HG02759 (cell line): Measurements from ENCODE around the gene EXOC6B.

ENCODE experiments used
- ATAC-seq: cut with Tn5 transposase; IDR thresholded peaks from one replicate; pipeline ENCODE4 v1.9.1; 2021; ENCODE audit warnings: mild to moderate bottlenecking, moderate library complexity; ENCODE audit not compliant: unreplicated experiment

Gene EXOC6B

DNA sequence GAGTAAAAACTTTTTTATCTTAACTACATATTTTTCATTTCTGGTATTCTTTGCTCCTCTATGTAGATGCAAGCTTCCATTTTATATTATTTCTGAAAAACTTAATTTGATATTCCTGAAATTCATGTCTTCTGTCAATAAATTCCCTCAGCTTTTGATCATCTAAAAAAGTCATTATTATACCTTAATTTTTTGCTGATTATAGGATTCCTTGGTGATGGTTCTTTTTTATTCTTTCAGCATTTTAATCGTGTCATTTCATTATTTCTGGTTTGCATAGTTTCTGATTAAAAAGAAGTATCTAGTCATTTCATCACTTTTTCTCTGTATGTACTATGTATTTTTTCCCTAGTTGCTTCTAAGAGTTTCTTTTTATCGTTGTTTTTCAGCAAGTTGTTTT is 436.4 kb downstream of the EXOC6B start:
- no peak for ATAC-seq

DNA sequence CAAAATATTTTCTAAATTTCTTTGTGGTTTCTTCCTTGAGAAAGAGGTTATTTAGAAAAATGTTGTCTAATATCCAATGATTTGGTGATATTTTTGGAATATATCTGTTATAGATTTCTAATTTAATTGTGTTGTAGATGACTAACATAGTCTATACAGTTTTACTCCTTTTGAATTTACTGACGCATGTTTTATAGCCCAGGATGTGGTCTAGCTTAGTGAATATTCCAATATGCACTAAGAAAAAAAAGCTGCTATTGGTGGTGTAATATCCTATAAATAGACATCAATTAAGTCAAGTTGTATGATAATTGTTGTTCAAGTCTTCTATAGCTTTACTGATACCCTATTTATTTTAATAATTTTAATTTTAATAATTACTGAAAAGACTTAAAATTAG is 437.6 kb downstream of the EXOC6B start:
- no peak for ATAC-seq

DNA sequence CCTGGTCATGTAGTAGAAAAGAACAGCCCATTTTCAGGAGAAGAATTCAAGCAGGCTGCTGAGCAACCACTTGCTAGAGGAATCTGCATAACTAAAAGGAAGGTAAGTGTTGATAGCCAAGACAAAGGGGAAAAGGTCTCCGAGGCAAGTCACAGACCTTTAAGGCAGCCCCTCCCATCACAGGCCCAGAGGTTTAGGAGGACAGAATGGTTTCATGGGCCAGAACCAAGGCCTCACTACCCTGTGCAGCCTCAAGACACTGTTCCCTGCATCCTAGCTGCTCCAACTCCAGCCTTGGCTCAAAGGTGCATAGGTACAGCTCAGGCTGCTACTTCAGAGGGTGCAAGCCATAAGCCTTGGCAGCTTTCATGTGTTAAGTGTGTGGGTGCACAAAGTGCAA is 439.5 kb downstream of the EXOC6B start:
- no peak for ATAC-seq

DNA sequence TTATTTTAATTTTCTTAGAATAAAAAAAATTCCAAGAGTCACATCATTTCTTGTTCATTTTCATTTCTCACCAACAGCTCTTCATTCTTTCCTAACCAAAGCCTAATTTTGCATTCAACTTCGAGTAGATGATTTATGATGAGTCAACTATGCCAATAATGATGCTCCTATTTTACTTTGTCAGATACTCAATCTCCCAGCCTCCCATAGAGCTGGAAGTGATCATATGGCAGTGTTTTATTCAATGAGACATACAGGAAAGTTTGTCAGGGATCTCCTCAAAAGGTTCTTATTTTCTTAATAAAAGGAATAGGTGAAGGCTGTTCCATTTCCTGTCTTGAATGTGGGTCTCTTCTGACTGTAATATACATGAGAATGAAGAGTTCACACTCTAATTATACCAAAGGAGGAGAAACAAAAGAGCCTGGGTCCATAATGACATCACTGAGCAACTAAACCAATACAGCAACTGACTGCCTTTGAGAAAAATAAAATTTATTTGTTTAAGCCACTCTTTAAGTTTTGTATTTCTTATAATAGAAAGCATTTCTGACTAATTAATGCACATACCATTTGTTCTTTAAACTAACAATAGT is 447.0 kb downstream of the EXOC6B start:
- no peak for ATAC-seq

DNA sequence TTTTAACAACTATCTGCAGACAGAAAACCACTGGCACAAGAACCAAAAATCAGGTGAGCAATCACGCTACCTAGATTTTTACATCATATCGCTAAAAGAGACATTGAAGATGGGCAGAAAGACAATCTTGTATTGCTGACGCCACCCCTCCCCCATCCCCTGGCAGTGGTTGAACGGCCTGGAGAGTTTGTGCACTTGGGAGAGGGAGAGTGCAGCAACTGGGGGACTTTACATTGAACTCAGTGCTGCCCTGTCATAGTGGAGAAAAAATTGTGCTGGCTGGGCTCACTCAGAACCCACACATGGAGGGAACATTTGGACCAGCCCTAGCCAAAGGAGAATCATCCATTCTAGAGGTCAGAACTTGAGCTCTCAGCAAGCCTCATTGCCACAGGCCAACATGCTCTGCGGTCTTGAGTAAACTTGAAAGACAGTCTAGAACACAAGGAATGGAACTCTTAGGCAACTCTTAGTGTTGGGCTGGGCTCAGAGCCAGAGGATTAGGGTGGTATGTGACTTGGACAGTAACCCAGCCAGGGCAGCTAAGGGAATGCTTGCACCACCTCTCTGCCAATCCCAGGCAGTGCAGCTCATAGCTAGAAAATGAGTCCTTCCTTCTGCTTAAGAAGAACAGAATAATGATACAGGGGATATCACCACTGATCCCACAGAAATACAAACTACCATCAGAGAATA is 458.2 kb downstream of the EXOC6B start:
- no peak for ATAC-seq

DNA sequence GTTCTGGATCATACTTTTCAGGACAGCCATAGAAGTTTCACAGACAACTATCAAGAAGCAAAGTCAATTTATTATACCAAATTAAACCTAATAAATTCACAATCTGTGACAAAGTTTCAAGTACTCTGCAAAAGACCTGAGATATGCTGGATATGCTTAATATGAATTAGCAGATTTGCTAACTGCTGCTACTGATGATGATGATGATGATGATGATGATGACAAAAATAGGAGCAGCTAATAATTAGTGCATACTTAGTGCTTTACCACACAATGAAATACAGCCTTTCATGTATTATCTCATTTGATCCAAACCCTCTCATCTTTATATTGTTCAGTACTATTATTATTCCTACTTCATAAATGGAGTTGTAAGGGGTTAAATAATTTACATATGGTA is 462.4 kb downstream of the EXOC6B start:
- no peak for ATAC-seq

DNA sequence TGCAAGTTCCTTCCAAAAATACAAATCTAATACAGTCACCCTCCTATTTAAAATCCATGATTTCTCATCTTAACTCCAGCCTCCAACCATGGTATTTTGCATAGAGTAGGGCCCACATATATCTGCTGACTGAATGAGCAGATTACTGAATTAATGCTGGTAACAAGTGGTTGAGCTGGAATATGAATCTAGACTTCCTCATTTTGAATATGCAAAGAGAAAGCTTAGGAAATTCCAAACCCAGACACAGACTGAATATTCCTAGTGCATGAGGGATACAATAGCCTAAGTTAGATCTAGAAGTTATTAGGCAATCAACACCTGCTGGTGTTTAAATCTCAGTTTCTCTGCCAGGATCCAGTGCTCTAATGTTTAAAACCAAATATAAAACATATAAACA is 463.1 kb downstream of the EXOC6B start:
- no peak for ATAC-seq

DNA sequence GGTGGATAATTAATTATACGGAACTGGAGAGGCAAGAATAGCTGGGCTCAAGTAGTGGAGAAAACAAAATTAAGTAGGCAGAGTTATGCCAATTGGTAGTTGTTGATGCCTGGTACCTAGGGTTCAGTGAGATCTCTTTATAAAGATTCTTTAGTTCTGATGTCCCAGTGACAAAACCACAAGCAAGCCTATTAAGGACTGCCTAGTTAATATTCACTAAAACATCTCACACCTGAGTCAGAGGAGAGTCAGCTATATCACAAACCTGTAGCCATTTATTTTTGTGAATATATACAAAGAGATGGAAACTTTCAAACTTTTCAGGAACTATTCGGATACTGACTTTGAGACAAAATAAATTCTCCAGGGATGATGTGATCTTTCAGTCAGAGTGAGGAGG is 464.3 kb downstream of the EXOC6B start:
- ATAC-seq: no peak

DNA sequence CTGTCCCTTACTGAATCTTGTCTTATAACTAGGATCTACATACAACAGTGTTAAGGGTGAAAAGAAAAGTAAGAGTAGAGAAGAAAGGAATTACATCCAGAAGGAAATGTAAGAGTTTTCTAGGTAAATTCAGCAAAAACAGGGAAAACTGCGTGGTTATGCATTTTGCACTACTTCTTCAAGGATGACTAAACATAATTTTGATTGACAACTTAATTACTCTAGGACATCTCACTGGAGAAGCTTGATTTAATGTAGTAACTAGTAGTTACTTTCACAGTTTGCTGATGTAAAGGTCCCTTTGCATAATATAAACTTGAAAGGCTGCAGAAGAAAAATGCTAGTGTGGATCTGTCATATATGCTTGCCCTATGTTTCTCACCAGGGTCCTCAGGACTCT is 464.8 kb downstream of the EXOC6B start:
- no peak for ATAC-seq

DNA sequence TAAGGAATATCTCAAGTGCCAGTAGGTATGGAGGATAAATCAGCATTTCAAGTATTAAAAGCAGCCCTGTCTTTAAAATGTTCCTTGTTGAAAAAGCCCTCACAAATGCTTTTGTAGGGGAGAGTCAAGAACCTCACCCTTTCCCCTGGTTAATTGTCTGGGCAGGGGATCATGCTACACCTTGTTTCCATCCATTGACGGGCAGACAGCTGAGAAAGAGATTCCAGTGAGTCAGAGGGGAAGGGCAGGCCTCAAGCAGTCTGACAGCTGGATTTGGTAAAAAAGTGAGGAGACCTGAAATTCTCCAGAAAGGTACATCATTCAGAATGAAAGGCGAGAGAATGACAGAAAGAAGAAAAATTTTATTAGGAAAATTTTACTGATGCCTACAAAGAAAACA is 475.0 kb downstream of the EXOC6B start:
- ATAC-seq: no peak

DNA sequence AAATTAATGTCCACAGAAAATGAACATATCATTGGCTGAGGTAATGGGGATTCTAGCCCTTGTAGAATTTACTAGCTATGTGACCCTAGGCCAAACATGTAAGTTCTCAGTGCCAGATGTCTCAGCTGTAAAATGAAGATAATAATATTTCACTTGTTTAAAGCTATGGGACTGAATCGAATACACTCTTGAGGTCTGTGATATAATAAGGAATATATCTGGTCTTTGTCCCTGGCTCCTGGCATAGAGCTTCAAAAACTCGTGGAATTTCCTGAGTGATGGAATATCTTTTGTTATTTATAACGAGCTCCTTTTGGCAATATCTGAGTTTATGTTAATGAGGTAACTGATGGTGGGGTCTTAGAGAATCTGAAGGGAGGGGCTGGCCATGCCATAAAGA is 476.8 kb downstream of the EXOC6B start:
- no peak for ATAC-seq

DNA sequence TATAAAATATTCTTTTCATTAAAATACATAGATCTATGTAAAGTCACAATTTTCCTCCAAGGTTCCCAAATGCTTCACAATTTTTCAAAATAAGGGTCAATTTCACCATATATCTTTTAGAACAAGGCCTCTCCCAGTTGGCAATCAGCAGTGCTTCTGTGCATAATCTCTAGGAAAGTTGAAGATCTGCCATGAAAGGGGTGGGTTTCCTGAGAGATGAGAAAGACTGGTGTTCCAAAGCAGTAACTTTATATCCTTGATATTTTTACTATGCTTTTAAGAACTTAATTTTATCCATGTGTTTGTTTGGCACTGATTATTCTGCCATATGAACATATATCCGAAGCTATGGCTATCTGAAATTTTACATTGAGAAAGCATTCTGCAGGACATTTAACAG is 478.8 kb downstream of the EXOC6B start:
- no peak for ATAC-seq

DNA sequence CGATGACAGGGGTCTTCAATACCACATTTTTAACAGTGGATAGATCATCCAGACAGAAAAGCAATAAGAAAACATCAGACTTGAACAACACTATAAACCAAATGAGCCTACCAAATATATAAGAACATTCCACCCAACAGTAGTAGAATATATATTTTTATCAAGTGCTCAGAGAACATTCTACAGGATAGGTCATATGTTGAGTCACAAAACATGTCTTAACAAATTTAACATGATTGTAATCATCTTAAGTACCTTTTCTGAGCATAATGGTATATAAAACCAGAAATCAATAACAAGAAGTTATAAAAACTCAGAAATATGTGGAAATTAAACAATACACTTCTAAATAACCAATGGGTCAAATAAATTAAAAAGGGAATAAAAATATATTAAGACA is 484.2 kb downstream of the EXOC6B start:
- ATAC-seq: no peak

DNA sequence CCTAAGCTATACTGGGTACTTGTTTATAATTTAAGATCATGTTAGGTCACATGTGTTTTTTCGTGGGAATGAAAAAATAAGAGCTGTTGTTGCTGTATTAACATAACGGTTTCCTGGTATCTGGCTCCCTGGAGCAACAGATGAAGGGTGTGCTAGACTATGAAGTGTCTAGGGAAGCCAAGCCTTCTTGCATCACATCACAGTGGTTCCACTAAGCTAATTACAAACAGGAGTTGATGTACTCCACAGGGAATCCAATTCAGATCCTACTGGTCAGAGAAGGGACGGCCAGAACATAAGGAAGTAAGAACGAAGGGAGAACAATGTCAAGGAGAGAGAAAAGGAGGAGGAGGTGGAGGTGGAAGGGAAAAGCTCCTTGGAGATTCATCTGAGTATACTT is 485.2 kb downstream of the EXOC6B start:
- ATAC-seq: no peak

DNA sequence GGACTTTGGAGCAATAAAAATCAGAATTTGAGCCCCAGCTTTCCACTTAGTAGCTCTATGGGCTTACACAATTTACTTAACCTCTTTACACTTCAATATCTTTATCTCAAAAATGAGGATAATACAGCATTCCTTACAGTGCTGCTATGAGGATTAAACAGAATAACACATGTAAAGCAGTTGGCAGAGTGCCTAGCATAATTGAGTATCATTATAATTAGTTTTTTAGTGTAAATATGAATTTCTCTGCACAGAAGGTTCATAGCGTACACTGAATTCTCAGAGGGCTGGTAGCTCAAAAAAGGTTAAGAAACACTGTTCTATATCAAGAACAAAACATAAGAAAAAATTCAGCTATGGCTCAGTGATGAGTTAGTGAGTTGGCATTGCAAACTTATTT is 487.8 kb downstream of the EXOC6B start:
- no peak for ATAC-seq

DNA sequence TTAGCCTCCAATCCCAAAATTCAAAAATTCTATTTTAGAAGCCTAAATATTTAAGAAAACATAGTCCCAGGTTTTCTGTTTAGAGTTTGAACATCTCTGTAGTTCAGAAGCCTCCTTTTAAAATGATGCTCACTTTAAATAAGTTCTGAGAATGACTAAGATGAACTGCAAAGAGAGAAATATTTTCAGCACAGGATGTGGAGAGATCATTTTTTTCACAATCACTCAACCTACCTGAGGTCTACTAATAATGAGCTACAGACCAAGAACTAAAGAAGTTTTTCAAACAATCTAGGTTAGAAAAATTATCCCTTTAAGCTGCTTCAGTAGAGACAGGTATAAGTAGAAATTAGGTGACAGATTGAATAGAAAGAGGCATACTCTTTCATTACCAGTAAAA is 493.1 kb downstream of the EXOC6B start:
- no peak for ATAC-seq

DNA sequence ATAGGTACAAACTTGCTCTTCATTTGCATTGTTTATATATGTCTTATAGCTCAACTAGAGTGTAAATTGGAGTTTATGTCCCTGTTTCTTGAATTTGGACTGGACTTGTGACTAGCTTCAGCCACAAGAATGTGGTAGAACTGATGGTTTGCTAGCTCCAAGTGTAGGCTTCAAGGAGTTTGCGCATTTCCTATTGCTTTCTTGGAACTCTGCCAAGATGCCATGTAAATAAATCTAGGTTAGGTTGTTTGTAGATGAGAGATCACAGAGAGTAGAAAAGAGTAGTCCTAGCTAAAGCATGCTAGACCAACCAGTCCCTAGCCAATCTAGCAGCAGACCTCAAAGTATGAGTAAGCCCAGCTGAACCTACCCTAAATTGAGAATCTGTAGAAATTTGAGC is 495.2 kb downstream of the EXOC6B start:
- no peak for ATAC-seq

DNA sequence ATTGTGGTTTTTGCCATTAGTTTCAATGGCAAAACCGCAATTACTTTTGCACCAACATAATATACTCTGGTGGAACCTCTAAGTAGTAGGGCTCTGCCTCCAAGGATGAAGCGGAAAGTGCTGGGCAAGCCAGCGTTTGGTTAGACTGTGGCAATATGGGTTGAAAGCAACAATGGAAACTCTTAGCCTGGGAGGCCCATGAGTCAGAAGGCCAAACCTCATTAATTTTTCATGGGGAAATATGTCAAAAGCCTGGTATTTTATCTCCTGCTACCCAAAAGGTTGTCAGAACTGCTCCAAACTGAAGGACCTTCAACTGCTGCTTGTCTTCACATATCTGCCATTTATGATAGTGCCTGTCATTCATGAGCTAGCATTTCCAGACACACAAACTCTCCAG is 499.1 kb downstream of the EXOC6B start:
- ATAC-seq: no peak

DNA sequence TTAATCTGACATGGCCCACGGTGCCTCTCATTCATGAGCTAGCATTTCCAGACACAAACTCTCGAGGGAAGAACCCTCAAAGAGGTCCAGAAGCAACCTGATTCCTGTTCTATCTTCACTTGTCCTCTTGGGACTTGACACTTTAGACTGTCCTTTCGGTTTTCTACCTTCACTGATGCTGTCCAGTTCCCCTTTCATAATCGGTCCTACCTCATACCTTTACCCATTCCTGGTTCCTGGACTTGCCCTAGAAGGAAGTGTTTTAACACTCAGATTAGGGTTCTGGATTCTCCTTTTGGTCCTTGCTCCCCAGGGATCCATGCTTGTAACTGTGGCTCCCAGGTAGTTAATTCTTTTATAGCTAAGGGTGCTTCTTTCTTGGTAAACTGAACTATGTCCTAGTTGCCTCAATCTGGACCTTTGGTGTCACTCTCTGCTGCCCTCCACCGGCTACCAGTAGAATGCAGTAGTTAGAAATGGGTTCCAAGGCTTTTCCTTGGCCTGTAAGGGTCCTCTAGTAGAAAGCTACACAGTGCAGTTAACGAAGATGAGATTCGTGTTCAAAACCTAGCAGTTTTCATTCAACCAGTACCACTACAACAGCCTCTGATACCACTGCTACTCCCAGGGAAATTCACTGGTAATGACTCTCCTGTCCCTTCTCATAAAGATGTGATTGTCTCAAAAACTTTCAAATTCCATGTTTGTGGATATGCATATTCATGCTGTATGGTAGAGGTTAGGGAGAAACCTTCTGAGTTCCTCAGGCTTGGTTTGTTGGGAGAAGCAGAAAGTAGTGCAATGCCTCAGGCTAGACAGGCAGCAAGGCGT is 500.0 kb downstream of the EXOC6B start:
- ATAC-seq: peak; percentile 85

DNA sequence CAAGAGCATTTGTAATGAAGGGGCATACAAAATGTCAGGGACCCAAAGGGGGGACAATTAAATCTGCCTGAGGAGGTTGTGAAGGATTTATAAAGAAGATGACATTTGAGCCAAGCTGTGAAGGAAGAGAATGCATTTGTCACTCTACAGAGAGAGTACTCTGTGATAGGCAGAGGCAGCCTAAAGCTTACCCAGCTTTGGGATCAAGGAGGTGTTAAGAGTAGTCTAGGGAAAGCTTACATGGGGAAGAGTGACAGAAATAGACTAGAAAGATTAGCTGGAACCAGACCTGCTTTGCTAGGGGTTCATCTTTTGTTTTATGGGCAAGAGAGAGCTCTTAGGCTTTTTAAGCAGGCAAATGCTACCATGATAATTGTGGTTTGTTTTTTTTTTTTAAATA is 509.1 kb downstream of the EXOC6B start:
- no peak for ATAC-seq

DNA sequence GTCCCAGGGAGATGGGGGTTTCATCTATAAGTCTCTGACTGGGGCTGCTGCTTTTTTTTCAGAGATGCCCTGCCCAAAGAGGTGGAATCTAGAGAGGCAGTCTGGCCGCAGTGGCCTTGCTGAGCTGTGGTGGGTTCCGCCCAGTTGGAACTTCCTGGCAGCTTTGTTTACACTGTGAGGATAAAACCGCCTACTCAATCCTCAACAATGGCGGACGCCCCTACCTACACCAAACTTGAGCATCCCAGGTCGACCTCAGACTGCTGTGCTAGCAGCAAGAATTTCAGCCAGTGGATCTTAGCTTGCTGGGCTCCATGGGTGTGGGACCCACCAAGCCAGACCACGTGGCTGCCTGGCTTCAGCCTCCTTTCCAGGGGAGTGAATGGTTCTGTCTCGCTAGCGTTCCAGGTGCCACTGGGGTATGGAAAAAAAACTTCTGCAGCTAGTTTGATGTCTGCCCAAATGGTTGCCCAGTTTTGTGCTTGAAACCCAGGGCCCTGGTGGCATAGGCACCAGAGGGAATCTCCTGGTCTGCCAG is 525.6 kb downstream of the EXOC6B start:
- ATAC-seq: no peak

DNA sequence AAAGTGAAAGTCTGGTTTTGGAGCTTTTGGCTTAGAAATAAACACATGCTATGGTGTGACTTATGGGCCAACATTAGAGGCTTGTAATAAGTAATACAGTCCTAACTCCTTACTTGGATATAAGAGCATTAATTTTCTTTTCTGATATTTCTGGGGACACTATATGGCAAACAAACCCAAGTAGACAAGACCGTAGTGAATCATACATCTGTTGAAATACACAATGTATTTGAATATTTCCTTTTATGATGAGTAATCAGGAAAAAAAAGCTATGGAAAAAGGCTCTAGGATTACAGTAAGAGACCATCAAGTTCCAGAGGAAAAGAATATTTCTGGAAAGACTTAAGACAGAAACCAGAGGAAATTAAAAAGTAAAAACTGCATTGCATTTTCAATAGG is 532.2 kb downstream of the EXOC6B start:
- no peak for ATAC-seq
